Frontal cortex (tissue), 4 donors: ENCODE data around the gene MAP3K3. TPM values are rescaled to one million over a fixed set of nuclear protein-coding genes. Genes with fewer than 3 reads are reported as not detected.

Experiments
- DNase-seq, 2 donors: peaks; one replicate each; pipeline ENCODE4 v3.0.0; 2012; ENCODE audit warnings: low spot score in 2 of 2
- FAIRE-seq: peaks from 2 replicates; lab custom pipeline; 2012; peaks lifted over from hg19 to GRCh38; lab: Jason Lieb, UNC
- total RNA-seq: library from RNA; depleted of rRNA; stranded (reverse); fragments of >200 nt; gene quantifications from one replicate; pipeline ENCODE4 v1.2.3, GENCODE V29; 2014
- donor health status: control.
- donor health status: control.
- donor health status: control.

MAP3K3 gene
- total RNA-seq: 17.1 TPM

- DNase-seq (peak; percentile 99), FAIRE-seq (peak; percentile 95)
Measured at GRCh38 chr17:63621684-63622573, at the start of gene MAP3K3. MAP3K3 (plus strand) TSS chr17:63622417; CDS start chr17:63622760, 343 bp downstream.

GRCh38 chr17:63573634-63574033, 48.6 kb upstream of the MAP3K3 start:
- FAIRE-seq (no peak), DNase-seq (no peak)

GRCh38 chr17:63578027-63578768, 44.0 kb upstream of the MAP3K3 start:
- DNase-seq: no peak
- FAIRE-seq: no peak

GRCh38 chr17:63578769-63579111, 43.5 kb upstream of the MAP3K3 start:
- no peak for FAIRE-seq

GRCh38 chr17:63579633-63580032, 42.6 kb upstream of the MAP3K3 start:
- no peak for FAIRE-seq

More at GRCh38 chr17:63578769-63579111, 43.5 kb upstream of the MAP3K3 start:
- no peak for DNase-seq

GRCh38 chr17:63587770-63588169, 34.4 kb upstream of the MAP3K3 start:
- DNase-seq (no peak), FAIRE-seq (no peak)

More at GRCh38 chr17:63579633-63580032, 42.6 kb upstream of the MAP3K3 start:
- DNase-seq: no peak

GRCh38 chr17:63588797-63589196, 33.4 kb upstream of the MAP3K3 start:
- FAIRE-seq (no peak), DNase-seq (no peak)

GRCh38 chr17:63589646-63590045, 32.6 kb upstream of the MAP3K3 start:
- DNase-seq (no peak), FAIRE-seq (no peak)

GRCh38 chr17:63592797-63593196, 29.4 kb upstream of the MAP3K3 start:
- FAIRE-seq: no peak
- no peak for DNase-seq

GRCh38 chr17:63595132-63595531, 27.1 kb upstream of the MAP3K3 start:
- DNase-seq: no peak
- no peak for FAIRE-seq

GRCh38 chr17:63596856-63597586, 25.2 kb upstream of the MAP3K3 start:
- FAIRE-seq: no peak
- DNase-seq: no peak

- DNase-seq: no peak
- FAIRE-seq: no peak
Measured at GRCh38 chr17:63598281-63598680, 23.9 kb upstream of the MAP3K3 start.

GRCh38 chr17:63600569-63601438, 21.4 kb upstream of the MAP3K3 start, which contains the start of gene TACO1:
TACO1 (plus strand) TSS chr17:63600895; CDS start chr17:63601084, 189 bp downstream.
- peak; percentile 82 for DNase-seq
- no peak for FAIRE-seq

- no peak for DNase-seq
Measured at GRCh38 chr17:63601439-63602371, 20.5 kb upstream of the MAP3K3 start.

GRCh38 chr17:63609816-63610573, 12.2 kb upstream of the MAP3K3 start:
- FAIRE-seq: no peak

More at GRCh38 chr17:63601439-63602371, 20.5 kb upstream of the MAP3K3 start:
- no peak for FAIRE-seq

GRCh38 chr17:63610854-63611253, 11.4 kb upstream of the MAP3K3 start:
- no peak for FAIRE-seq
- no peak for DNase-seq

More at GRCh38 chr17:63609816-63610573, 12.2 kb upstream of the MAP3K3 start:
- no peak for DNase-seq

GRCh38 chr17:63611354-63611753, 10.9 kb upstream of the MAP3K3 start:
- no peak for DNase-seq

More at GRCh38 chr17:63611354-63611753, 10.9 kb upstream of the MAP3K3 start:
- FAIRE-seq: no peak
